ENCODE measurements around the gene RBP3.

DNA sequence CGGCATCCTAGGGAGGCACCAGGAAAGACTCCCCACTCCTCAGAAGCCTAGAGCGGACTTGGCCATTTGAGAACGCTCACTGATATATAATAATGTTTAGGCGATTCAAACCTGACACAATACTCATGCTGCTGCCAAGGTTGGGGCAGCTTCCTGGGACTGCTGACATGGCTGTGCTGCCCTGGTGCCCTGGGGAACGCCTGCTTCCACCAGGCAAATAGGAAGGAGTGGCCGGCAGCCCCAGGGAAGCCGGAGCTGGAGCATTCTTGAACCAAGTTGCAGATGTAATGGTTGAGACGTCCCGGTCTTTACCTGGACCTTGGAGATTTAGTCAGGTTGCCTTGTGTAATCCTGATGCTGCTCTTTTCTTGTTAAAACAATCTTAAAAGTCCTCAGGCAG, 39.4 kb upstream of the RBP3 start:
- TF ChIP-seq CTCF (IDR thresholded peaks at IDR 0.05) (no peak), POLR2AphosphoS5 (IDR thresholded peaks at IDR 0.05; ENCODE audit: low read depth, low read length) (no peak), TCF7L2 (IDR thresholded peaks at IDR 0.05; ENCODE audit: low read depth, low read length) (no peak), SIN3A (IDR thresholded peaks at IDR 0.05; ENCODE audit: borderline replicate concordance, insufficient read depth, low read depth, low read length) (no peak)
- TF ChIP-seq, protein P1, sequence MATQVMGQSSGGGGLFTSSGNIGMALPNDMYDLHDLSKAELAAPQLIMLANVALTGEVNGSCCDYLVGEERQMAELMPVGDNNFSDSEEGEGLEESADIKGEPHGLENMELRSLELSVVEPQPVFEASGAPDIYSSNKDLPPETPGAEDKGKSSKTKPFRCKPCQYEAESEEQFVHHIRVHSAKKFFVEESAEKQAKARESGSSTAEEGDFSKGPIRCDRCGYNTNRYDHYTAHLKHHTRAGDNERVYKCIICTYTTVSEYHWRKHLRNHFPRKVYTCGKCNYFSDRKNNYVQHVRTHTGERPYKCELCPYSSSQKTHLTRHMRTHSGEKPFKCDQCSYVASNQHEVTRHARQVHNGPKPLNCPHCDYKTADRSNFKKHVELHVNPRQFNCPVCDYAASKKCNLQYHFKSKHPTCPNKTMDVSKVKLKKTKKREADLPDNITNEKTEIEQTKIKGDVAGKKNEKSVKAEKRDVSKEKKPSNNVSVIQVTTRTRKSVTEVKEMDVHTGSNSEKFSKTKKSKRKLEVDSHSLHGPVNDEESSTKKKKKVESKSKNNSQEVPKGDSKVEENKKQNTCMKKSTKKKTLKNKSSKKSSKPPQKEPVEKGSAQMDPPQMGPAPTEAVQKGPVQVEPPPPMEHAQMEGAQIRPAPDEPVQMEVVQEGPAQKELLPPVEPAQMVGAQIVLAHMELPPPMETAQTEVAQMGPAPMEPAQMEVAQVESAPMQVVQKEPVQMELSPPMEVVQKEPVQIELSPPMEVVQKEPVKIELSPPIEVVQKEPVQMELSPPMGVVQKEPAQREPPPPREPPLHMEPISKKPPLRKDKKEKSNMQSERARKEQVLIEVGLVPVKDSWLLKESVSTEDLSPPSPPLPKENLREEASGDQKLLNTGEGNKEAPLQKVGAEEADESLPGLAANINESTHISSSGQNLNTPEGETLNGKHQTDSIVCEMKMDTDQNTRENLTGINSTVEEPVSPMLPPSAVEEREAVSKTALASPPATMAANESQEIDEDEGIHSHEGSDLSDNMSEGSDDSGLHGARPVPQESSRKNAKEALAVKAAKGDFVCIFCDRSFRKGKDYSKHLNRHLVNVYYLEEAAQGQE (IDR thresholded peaks at IDR 0.05; ENCODE audit: insufficient read depth in 1 of 2, low read depth in 2 of 2, low read length in 1 of 2) = no peak
